H9 (cell line): ENCODE results near the gene UBQLN4. TPM values are rescaled to one million over a fixed set of nuclear protein-coding genes. Genes with fewer than 3 reads are reported as not detected.

Experiments used
- DNase-seq: peaks from one replicate; pipeline ENCODE4 v3.0.0-alpha.2; 2017
- H2AFZ ChIP-seq: one replicate; pipeline ENCODE4 v1.6.1; 2013; ENCODE audit warnings: mild to moderate bottlenecking, low read length, control low read depth, moderate library complexity
- H2AK5ac ChIP-seq: 2 replicates; pipeline ENCODE4 v1.6.1; 2013; ENCODE audit warnings: low read length, control low read depth, mixed read lengths; ENCODE audit not compliant: insufficient read length
- H2BK120ac ChIP-seq: one replicate; pipeline ENCODE4 v1.6.1; 2013; ENCODE audit warnings: low read depth, mild to moderate bottlenecking, low read length, control low read depth, inconsistent platforms; ENCODE audit not compliant: poor library complexity, severe bottlenecking
- H2BK12ac ChIP-seq: 2 replicates; pipeline ENCODE4 v1.6.1; 2013; ENCODE audit warnings: low read length, control low read depth, mixed read lengths, low read depth; ENCODE audit not compliant: insufficient read length
- H2BK15ac ChIP-seq: 2 replicates; pipeline ENCODE4 v1.6.1; 2013; ENCODE audit warnings: low read depth, low read length, control low read depth
- H2BK20ac ChIP-seq: one replicate; pipeline ENCODE4 v1.6.1; 2013; ENCODE audit warnings: low read depth, mild to moderate bottlenecking, low read length, control low read depth, inconsistent platforms; ENCODE audit not compliant: poor library complexity, severe bottlenecking
- H2BK5ac ChIP-seq: 2 replicates; pipeline ENCODE4 v1.6.1; 2013; ENCODE audit warnings: low read length, control low read depth, mixed read lengths; ENCODE audit not compliant: insufficient read length
- H3K14ac ChIP-seq: 2 replicates; pipeline ENCODE4 v1.6.1; 2013; ENCODE audit warnings: low read length, control low read depth; ENCODE audit not compliant: insufficient read depth
- H3K18ac ChIP-seq: 2 replicates; pipeline ENCODE4 v1.6.1; 2013; ENCODE audit warnings: low read depth, mild to moderate bottlenecking, mixed read lengths, low read length, control low read depth; ENCODE audit not compliant: insufficient read length
- H3K23ac ChIP-seq: 2 replicates; pipeline ENCODE4 v1.6.1; 2013; ENCODE audit warnings: low read length, control low read depth, mixed read lengths, low read depth; ENCODE audit not compliant: insufficient read length
- H3K23me2 ChIP-seq: 2 replicates; pipeline ENCODE4 v1.6.1; 2013; ENCODE audit warnings: low read depth, mild to moderate bottlenecking, mixed read lengths, low read length, control low read depth; ENCODE audit not compliant: insufficient read length, poor library complexity, severe bottlenecking
- H3K27ac ChIP-seq: 2 replicates; pipeline ENCODE4 v1.5.1; 2013; ENCODE audit warnings: low read length, control low read depth, mixed read lengths, low read depth; ENCODE audit not compliant: insufficient read length
- H3K27me3 ChIP-seq: 2 replicates; pipeline ENCODE4 v1.6.1; 2013; ENCODE audit warnings: low read length, control low read depth, inconsistent platforms; ENCODE audit not compliant: insufficient read depth
- H3K4ac ChIP-seq: 2 replicates; pipeline ENCODE4 v1.6.1; 2013; ENCODE audit warnings: low read depth, mild to moderate bottlenecking, control low read depth, inconsistent platforms, low read length, moderate library complexity
- H3K4me1 ChIP-seq: 2 replicates; pipeline ENCODE4 v1.6.1; 2013; ENCODE audit warnings: low read length, control low read depth, inconsistent platforms; ENCODE audit not compliant: insufficient read depth
- H3K4me2 ChIP-seq: 2 replicates; pipeline ENCODE4 v1.6.1; 2013; ENCODE audit warnings: low read length, control low read depth, mixed read lengths; ENCODE audit not compliant: insufficient read length, insufficient read depth
- H3K56ac ChIP-seq: 2 replicates; pipeline ENCODE4 v1.6.1; 2013; ENCODE audit warnings: low read depth, mild to moderate bottlenecking, mixed read lengths, low read length, control low read depth; ENCODE audit not compliant: insufficient read length
- H3K79me1 ChIP-seq: 2 replicates; pipeline ENCODE4 v1.6.1; 2013; ENCODE audit warnings: low read depth, mild to moderate bottlenecking, moderate library complexity, low read length, control low read depth, inconsistent platforms; ENCODE audit not compliant: insufficient read depth, poor library complexity, severe bottlenecking
- H3K79me2 ChIP-seq: 2 replicates; pipeline ENCODE4 v1.6.1; 2013; ENCODE audit warnings: low read length, control low read depth, inconsistent platforms; ENCODE audit not compliant: insufficient read depth
- H3K9ac ChIP-seq: 2 replicates; pipeline ENCODE4 v1.6.1; 2013; ENCODE audit warnings: low read length, control low read depth, mixed read lengths; ENCODE audit not compliant: insufficient read length; ENCODE audit errors: extremely low read depth
- H3K9me3 ChIP-seq: one replicate; pipeline ENCODE4 v1.6.1; 2013; ENCODE audit warnings: low read depth, low read length, inconsistent platforms; ENCODE audit not compliant: control insufficient read depth
- H3T11ph ChIP-seq: one replicate; pipeline ENCODE4 v1.6.1; 2013; ENCODE audit warnings: mild to moderate bottlenecking, low read length, control low read depth, inconsistent platforms
- H4K20me1 ChIP-seq: one replicate; pipeline ENCODE4 v1.6.1; 2013; ENCODE audit not compliant: control insufficient read depth, insufficient read length, insufficient read depth
- H4K5ac ChIP-seq: 2 replicates; pipeline ENCODE4 v1.6.1; 2013; ENCODE audit warnings: low read depth, mild to moderate bottlenecking, mixed read lengths, low read length, control low read depth; ENCODE audit not compliant: insufficient read length
- H4K8ac ChIP-seq: replicated peaks from 2 replicates; pipeline ENCODE4 v1.6.1; 2013; ENCODE audit warnings: low read length, control low read depth, mixed read lengths, low read depth; ENCODE audit not compliant: insufficient read length
- H4K91ac ChIP-seq: 2 replicates; pipeline ENCODE4 v1.6.1; 2013; ENCODE audit warnings: low read depth, mild to moderate bottlenecking, moderate library complexity, mixed read lengths, low read length, control low read depth; ENCODE audit not compliant: insufficient read length
- H3K27ac Mint-ChIP-seq, 3 experiments: 2 replicates in 2 of 3; 3 replicates in 1 of 3; pipeline ENCODE4 v1.8.0; 2020 to 2021; ENCODE audit warnings: mixed read lengths in 3 of 3, mild to moderate bottlenecking in 1 of 3, moderate library complexity in 1 of 3
- H3K27me3 Mint-ChIP-seq: 2 replicates; pipeline ENCODE4 v1.8.0; 2021; ENCODE audit warnings: low read depth, mild to moderate bottlenecking, moderate library complexity, mixed read lengths
- H3K36me3 Mint-ChIP-seq, 3 experiments: 2 replicates in 2 of 3; 3 replicates in 1 of 3; pipeline ENCODE4 v1.8.0; 2020 to 2021; ENCODE audit warnings: low read depth in 3 of 3, mixed read lengths in 3 of 3; ENCODE audit not compliant: insufficient read depth in 1 of 3
- H3K4me1 Mint-ChIP-seq, 2 experiments: 2 replicates each; pipeline ENCODE4 v1.8.0; 2020; ENCODE audit warnings: mixed read lengths in 2 of 2
- H3K4me3 Mint-ChIP-seq, 2 experiments: 2 replicates in 1 of 2; 3 replicates in 1 of 2; pipeline ENCODE4 v1.8.0; 2020 to 2021; ENCODE audit warnings: mild to moderate bottlenecking in 2 of 2, mixed read lengths in 2 of 2, moderate library complexity in 1 of 2
- H3K9me3 Mint-ChIP-seq, 2 experiments: 2 replicates in 1 of 2; 3 replicates in 1 of 2; pipeline ENCODE4 v1.8.0; 2020; ENCODE audit warnings: mild to moderate bottlenecking in 2 of 2, mixed read lengths in 2 of 2, moderate library complexity in 1 of 2
- WGBS: extraction: QIAGEN DNeasy Blood & Tissue Kit; methylation state at CpG from one replicate; pipeline ENCODE4 v1.1.7; 2013; ENCODE audit warnings: missing lambda C conversion rate, low lambda C conversion rate, mixed read lengths; ENCODE audit not compliant: insufficient read length; ENCODE audit errors: extremely low coverage; 5-methylcytosine and 5-hydroxymethylcytosine counted together
- total RNA-seq: library from RNA; stranded (reverse); gene quantifications from 2 replicates; pipeline ENCODE4 v1.2.1, GENCODE V29; 2021
- TF ChIP-seq, protein P1 (sequence below): fragments of 200-600 bp; sonication (generic); conservative IDR thresholded peaks from 3 replicates; pipeline ENCODE4 v1.8.0; 2021; ENCODE audit warnings: antibody characterized with exemption, mild to moderate bottlenecking

UBQLN4 gene
- total RNA-seq, 1 experiment from 2014 or later: 49.4 TPM

DNA sequence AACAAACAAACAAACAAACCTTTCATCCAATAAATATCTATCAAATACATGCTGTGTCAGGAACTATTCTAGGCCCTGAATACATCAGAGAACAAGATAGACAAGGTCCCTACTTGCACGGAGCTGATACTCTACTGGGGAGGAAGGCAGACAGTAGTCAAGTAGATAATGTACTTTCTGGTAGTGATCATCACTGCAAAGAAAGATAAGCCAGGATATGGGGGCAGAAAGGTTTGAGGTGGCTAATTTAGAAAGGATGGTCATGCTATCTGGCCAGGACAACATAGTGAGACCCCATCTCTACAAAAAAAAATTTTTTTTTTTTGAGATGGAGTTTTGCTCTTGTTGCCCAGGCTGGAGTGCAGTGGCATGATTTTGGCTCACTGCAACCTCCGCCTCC, 38.0 kb upstream of the UBQLN4 start:
- Histone ChIP-seq H4K20me1 (no peaks in the 10 kb centered on the region), H2BK20ac (no peak overlapping the region), H4K91ac (no peak overlapping the region), H3K14ac (no peak overlapping the region), H3K23ac (no peak overlapping the region), H2BK12ac (no peak overlapping the region), H3K27ac (no peak overlapping the region), H3K9me3 (no peaks in the 10 kb centered on the region), H2AK5ac (no peak overlapping the region), H3K79me2 (no peaks in the 10 kb centered on the region), H4K8ac (no peak overlapping the region), H2AFZ (no peak overlapping the region), H2BK15ac (no peak overlapping the region), H2BK5ac (no peak overlapping the region), H3K79me1 (no peaks in the 10 kb centered on the region), H4K5ac (no peak overlapping the region), H3K18ac (no peak overlapping the region), H3K23me2 (no peaks in the 10 kb centered on the region), H3K27me3 (no peaks in the 10 kb centered on the region), H3K4me2 (no peak overlapping the region), H3K56ac (no peak overlapping the region), H2BK120ac (no peak overlapping the region), H3T11ph (no peak overlapping the region), H3K4ac (no peak overlapping the region), H3K4me1 (peaks cover 5% of the 10 kb centered on the region; the same call in 1 of the 2 replicates), H3K9ac (no peak overlapping the region)
- no peaks in the 10 kb centered on the region for H3K9me3 Mint-ChIP-seq
- no peak for DNase-seq
- no peaks in the 10 kb centered on the region for H3K27me3 Mint-ChIP-seq
- TF ChIP-seq, protein P1, sequence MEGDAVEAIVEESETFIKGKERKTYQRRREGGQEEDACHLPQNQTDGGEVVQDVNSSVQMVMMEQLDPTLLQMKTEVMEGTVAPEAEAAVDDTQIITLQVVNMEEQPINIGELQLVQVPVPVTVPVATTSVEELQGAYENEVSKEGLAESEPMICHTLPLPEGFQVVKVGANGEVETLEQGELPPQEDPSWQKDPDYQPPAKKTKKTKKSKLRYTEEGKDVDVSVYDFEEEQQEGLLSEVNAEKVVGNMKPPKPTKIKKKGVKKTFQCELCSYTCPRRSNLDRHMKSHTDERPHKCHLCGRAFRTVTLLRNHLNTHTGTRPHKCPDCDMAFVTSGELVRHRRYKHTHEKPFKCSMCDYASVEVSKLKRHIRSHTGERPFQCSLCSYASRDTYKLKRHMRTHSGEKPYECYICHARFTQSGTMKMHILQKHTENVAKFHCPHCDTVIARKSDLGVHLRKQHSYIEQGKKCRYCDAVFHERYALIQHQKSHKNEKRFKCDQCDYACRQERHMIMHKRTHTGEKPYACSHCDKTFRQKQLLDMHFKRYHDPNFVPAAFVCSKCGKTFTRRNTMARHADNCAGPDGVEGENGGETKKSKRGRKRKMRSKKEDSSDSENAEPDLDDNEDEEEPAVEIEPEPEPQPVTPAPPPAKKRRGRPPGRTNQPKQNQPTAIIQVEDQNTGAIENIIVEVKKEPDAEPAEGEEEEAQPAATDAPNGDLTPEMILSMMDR: no peak
- no peak overlapping the region for H3K27ac Mint-ChIP-seq
- peaks cover 32% of the 10 kb centered on the region in 2 experiments for H3K4me1 Mint-ChIP-seq
- WGBS: no CpG with 5 or more reads among the region's 2 CpGs
- peaks cover 10 to 33% (median 26%) of the 10 kb centered on the region in 3 experiments; a peak in 6 of 7 replicates for H3K36me3 Mint-ChIP-seq
- no peak overlapping the region for H3K4me3 Mint-ChIP-seq
